ENCODE data around the gene RUNX2.

The RUNX2 gene

DNA sequence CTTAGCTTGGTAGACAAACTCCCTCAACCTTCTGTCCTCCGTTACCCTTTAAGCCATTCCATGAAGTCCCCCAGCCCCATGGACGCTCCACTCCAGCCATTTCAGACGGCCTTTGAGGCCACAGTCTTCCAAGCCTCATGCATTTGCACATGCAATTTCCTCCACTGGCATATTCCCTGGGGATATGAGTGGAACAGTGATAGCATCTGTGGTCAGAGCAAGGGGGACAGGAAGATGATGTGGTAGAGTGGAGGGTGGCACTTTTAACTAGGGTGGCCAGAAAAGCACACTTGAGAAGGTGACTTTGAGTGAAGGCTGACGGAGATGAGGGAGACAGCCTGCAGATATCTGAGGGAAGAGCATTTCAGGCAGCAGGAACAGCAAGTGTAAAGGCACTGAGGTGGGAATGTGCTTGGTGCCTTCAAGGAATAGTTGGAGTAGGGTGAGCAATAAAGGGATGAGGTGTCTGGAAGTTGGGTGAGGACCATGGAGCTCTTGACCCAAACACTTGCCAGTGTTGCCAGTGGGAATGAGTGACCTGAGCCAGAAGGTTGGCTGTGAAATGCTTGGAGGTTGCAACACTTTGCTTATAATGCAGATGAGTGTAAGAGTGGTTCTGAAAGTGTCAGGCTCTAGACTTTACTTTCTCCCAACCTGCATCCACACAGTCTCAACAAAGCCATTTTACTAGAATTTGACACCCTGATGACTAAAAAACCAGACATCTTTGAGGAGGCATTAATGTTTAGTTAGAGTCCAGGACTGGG, 325.2 kb downstream of the RUNX2 start:
- CTCF ChIA-PET: no interaction called here
- DNase-seq (ENCODE audit: extremely low spot score): no peak
- TF ChIP-seq BHLHE40 (IDR thresholded peaks at IDR 0.05; ENCODE audit: borderline replicate concordance) (no peak), ZNF384 (IDR thresholded peaks at IDR 0.05) (no peak), L3MBTL2 (conservative IDR thresholded peaks at IDR 0.05) (no peak), ARNT (IDR thresholded peaks at IDR 0.05) (no peak), NFRKB (IDR thresholded peaks at IDR 0.05) (no peak), FOXA1 (IDR thresholded peaks at IDR 0.05) (no peak), CTBP1 (IDR thresholded peaks at IDR 0.05; ENCODE audit: borderline replicate concordance) (no peak), ELF4 (IDR thresholded peaks at IDR 0.05) (no peak), HDGF (IDR thresholded peaks at IDR 0.05; ENCODE audit: borderline replicate concordance) (no peak), SP1 (IDR thresholded peaks at IDR 0.05) (no peak), LEF1 (IDR thresholded peaks at IDR 0.05; ENCODE audit: borderline replicate concordance) (no peak), TARDBP (IDR thresholded peaks at IDR 0.05) (no peak), FOXK2 (IDR thresholded peaks at IDR 0.05) (no peak), FOXM1 (IDR thresholded peaks at IDR 0.05; ENCODE audit: borderline replicate concordance) (no peak), SUZ12 (IDR thresholded peaks at IDR 0.05) (no peak)
- TF ChIP-seq, protein P1, sequence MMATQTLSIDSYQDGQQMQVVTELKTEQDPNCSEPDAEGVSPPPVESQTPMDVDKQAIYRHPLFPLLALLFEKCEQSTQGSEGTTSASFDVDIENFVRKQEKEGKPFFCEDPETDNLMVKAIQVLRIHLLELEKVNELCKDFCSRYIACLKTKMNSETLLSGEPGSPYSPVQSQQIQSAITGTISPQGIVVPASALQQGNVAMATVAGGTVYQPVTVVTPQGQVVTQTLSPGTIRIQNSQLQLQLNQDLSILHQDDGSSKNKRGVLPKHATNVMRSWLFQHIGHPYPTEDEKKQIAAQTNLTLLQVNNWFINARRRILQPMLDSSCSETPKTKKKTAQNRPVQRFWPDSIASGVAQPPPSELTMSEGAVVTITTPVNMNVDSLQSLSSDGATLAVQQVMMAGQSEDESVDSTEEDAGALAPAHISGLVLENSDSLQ (IDR thresholded peaks at IDR 0.05): no peak
- POLR2A ChIA-PET: no interaction called here

DNA sequence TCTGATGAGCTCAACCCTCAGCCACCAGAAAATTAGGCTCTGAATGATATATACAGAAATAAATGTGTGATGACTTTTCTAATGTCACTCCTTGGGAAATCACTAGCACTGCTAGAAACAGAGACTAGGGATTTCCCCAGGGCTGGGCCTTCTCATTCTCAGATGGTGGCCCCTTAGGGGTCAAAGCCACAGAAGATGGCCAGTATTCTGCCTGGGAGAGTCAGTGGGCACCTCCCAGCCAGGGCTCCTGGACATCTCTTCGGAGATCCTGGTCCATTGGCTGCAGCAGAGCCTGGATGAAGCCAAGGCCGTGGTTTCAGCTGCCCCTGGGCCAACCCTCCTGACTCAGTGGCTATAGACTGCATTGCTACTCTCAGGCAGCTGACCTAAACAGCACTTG, 326.5 kb downstream of the RUNX2 start:
- ChIA-PET POLR2A (no interaction called here), CTCF (no interaction called here)
- DNase-seq (ENCODE audit: extremely low spot score): no peak
- TF ChIP-seq FOXM1 (IDR thresholded peaks at IDR 0.05; ENCODE audit: borderline replicate concordance): no peak

DNA sequence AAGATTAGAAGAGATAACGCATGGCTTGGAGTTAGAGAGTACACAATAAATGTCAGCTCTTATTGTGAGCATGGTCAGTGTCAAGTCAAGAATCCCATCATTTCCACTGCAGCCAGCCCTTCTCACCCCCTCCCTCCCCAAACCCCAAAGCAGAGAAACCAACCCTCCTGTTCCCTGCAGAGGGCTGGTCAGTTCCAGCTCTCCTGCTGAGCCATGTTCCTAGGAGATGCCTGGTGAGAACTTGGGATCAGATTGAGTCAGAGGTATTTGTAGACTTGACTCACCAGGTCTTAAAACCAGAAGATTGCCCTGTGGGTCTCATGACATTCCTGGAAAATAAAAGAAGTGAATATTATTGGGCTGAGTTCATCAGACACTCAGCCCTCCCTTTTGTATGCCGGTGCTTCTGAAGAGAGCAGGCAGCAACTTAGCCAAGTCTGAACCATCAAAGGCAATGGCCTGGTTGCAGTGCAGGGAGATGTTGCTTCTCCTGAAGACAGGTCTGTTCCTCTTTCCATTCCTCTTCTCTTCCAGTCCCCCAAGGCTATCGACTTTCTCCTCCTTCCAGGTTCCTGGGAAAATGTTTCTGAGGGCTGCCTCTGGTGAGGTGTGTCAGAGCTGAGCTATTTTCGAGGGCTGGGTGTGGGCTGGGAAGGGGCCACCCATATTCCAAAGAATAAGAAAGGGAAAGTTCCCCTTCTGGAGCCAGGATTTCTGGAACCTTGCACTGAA, 327.8 kb downstream of the RUNX2 start:
- TF ChIP-seq ZNF384 (IDR thresholded peaks at IDR 0.05) (no peak), NFRKB (IDR thresholded peaks at IDR 0.05) (no peak), LEF1 (IDR thresholded peaks at IDR 0.05; ENCODE audit: borderline replicate concordance) (no peak), L3MBTL2 (conservative IDR thresholded peaks at IDR 0.05) (no peak), FOXA1 (IDR thresholded peaks at IDR 0.05) (no peak)
- ChIA-PET CTCF (interaction anchor here (0.7 kb wide), 1 partner anchor 1225 kb away, joined by 3 read pairs; no protein-coding TSS in a partner anchor), POLR2A (no interaction called here)
- no peak for DNase-seq (ENCODE audit: extremely low spot score)

DNA sequence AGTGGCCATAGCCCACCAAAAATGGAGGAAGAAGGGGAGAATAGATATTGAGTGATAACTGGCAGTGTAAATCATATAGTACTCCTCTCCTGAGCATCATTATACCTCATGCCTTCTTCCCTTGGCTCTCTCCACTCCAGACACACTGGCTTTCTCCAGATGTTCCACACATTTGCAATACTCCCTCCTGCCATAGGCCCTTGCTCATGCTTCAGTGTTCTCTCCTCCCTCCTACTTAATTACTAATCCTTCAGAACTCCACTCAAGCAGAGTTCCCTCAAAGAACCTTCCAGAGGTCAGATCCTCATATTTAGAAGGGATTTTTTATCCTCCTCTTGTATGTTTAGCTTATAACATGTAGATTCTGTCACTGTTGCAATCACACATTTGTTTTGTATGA, 329.1 kb downstream of the RUNX2 start:
- no peak for TF ChIP-seq FOXM1 (IDR thresholded peaks at IDR 0.05; ENCODE audit: borderline replicate concordance)
- no peak for TF ChIP-seq L3MBTL2 (conservative IDR thresholded peaks at IDR 0.05)
- no peak for TF ChIP-seq SUZ12 (IDR thresholded peaks at IDR 0.05)
- TF ChIP-seq ELF4 (IDR thresholded peaks at IDR 0.05): no peak
- TF ChIP-seq CTBP1 (IDR thresholded peaks at IDR 0.05; ENCODE audit: borderline replicate concordance): no peak
- no peak for TF ChIP-seq HDGF (IDR thresholded peaks at IDR 0.05; ENCODE audit: borderline replicate concordance)
- TF ChIP-seq, protein P1 (IDR thresholded peaks at IDR 0.05): no peak
- TF ChIP-seq LEF1 (IDR thresholded peaks at IDR 0.05; ENCODE audit: borderline replicate concordance): no peak
- DNase-seq (ENCODE audit: extremely low spot score): no peak
- ChIA-PET CTCF (no interaction called here), POLR2A (no interaction called here)

DNA sequence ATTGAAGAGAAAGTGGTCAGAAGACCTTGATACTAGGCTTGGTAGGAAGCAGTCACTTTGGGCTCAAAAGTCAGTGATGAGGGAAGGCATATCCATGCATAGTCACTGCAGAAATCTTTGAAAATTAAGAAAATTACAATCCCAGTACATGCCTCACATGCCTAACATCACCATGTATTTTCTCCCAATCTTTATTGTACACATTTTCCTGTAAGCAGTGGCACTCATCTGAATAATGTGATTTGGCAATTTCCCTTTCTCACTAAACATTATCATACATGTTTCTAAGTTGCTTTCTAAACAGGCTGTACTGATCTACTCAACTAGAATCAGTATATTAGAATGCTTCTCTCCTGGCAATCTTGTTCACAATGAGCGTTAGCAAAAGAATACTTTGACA, 330.3 kb downstream of the RUNX2 start:
- DNase-seq (ENCODE audit: extremely low spot score): no peak
- ChIA-PET POLR2A (no interaction called here), CTCF (no interaction called here)
- TF ChIP-seq SP1 (IDR thresholded peaks at IDR 0.05) (no peak), ZNF384 (IDR thresholded peaks at IDR 0.05) (no peak), ELF4 (IDR thresholded peaks at IDR 0.05) (no peak)
- TF ChIP-seq, protein P1 (IDR thresholded peaks at IDR 0.05): no peak

DNA sequence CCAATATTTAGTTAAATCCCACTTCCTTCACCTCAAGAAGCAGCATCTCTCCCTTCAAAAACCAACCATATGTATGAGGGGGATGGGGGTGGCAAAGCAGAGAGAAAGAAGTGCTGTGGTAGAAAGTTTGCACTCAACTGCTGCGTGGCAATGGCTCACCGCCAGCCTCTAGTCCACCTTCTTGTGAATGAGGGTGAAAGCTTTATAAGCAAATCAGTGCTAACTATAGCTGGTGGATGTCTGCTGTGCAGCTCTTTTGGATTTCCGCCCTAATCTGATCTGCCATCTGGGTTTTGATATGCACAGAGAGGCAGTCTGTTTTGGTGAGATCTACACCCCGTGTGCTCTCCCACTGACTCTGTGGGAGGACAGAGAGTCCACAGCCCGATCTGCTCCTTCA, 330.8 kb downstream of the RUNX2 start:
- DNase-seq (ENCODE audit: extremely low spot score): no peak
- POLR2A ChIA-PET: no interaction called here
- TF ChIP-seq L3MBTL2 (conservative IDR thresholded peaks at IDR 0.05) (no peak), ELF4 (IDR thresholded peaks at IDR 0.05) (no peak), NFRKB (IDR thresholded peaks at IDR 0.05) (no peak), ZNF384 (IDR thresholded peaks at IDR 0.05) (no peak), FOXM1 (IDR thresholded peaks at IDR 0.05; ENCODE audit: borderline replicate concordance) (no peak), CTBP1 (IDR thresholded peaks at IDR 0.05; ENCODE audit: borderline replicate concordance) (no peak), FOXA1 (IDR thresholded peaks at IDR 0.05) (no peak)
- TF ChIP-seq, protein P1 (IDR thresholded peaks at IDR 0.05): no peak
- CTCF ChIA-PET: no interaction called here

Measured in HEK293T (cell line).